ENCODE results near the gene CDSN.

- TF ChIP-seq, protein P1, sequence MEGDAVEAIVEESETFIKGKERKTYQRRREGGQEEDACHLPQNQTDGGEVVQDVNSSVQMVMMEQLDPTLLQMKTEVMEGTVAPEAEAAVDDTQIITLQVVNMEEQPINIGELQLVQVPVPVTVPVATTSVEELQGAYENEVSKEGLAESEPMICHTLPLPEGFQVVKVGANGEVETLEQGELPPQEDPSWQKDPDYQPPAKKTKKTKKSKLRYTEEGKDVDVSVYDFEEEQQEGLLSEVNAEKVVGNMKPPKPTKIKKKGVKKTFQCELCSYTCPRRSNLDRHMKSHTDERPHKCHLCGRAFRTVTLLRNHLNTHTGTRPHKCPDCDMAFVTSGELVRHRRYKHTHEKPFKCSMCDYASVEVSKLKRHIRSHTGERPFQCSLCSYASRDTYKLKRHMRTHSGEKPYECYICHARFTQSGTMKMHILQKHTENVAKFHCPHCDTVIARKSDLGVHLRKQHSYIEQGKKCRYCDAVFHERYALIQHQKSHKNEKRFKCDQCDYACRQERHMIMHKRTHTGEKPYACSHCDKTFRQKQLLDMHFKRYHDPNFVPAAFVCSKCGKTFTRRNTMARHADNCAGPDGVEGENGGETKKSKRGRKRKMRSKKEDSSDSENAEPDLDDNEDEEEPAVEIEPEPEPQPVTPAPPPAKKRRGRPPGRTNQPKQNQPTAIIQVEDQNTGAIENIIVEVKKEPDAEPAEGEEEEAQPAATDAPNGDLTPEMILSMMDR (IDR thresholded peaks at IDR 0.05; ENCODE audit: extremely low read depth in 1 of 2, insufficient read depth in 1 of 2, low read depth in 1 of 2, low read length in 2 of 2) = no peak
- TF ChIP-seq EZH2 (IDR thresholded peaks at IDR 0.05; ENCODE audit: borderline replicate concordance, low read depth, low read length, severe bottlenecking) (no peak), POLR2AphosphoS5 (IDR thresholded peaks at IDR 0.05; ENCODE audit: insufficient read depth, low read depth, low read length) (no peak), POLR2A (IDR thresholded peaks at IDR 0.05; ENCODE audit: low read depth, low read length) (no peak), JUN (IDR thresholded peaks at IDR 0.05; ENCODE audit: borderline replicate concordance, insufficient read depth, insufficient read length, low read depth) (no peak)
These were observed 24.7 kb upstream of the CDSN start for GRCh38 chr6:31144970-31145340.
